Memory B cell (primary cell): ENCODE data around the gene TEN1.

Experiments used
- ATAC-seq: fragments of 150-1000 bp; cut with Tn5 transposase; 2 replicates; pipeline ENCODE4 v1.10.0; 2021; ENCODE audit warnings: low read depth, mild to moderate bottlenecking, moderate library complexity
- DNase-seq, 2 donors: peaks; one replicate each; pipeline ENCODE4 v3.0.0; 2022; ENCODE audit warnings: low spot score in 2 of 2
- H3K27ac Mint-ChIP-seq: one replicate; pipeline ENCODE4 v1.8.0; 2022; ENCODE audit warnings: mild to moderate bottlenecking, moderate library complexity, mixed read lengths
- H3K27me3 Mint-ChIP-seq: one replicate; pipeline ENCODE4 v1.8.0; 2022; ENCODE audit warnings: mixed read lengths
- H3K36me3 Mint-ChIP-seq: one replicate; pipeline ENCODE4 v1.8.0; 2022; ENCODE audit warnings: mild to moderate bottlenecking, mixed read lengths
- H3K4me1 Mint-ChIP-seq: one replicate; pipeline ENCODE4 v1.8.0; 2022; ENCODE audit warnings: mixed read lengths
- H3K4me3 Mint-ChIP-seq: one replicate; pipeline ENCODE4 v1.8.0; 2022; ENCODE audit warnings: mild to moderate bottlenecking, moderate library complexity, mixed read lengths
- H3K9me3 Mint-ChIP-seq: one replicate; pipeline ENCODE4 v1.8.0; 2022; ENCODE audit warnings: mixed read lengths

The TEN1 gene

DNA sequence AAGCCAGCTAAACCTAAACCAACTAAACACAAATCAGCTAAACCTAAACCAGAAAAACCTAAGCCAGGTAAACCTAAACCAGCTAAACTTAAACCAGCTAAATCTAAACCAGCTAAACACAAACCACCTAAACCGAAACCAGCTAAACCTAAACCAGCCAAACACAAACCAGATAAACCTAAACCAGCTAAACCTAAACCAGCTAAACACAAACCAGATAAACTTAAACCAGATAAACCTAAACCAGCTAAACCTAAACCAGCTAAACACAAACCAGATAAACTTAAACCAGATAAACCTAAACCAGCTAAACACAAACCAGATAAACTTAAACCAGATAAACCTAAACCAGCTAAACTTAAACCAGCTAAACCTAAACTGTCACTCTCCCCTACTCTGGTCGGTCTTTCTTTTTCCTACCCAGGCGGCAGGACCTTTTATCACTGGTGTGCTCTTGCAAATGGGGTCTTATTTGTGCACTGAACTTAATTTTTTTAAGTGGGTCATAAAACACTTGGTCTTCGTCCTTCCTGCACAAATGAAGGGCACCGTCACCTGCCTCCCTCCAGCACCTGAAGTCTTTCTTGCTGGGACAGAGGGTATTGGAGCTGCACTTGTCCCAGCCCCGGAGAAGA, 40.9 kb downstream of the TEN1 start:
- ATAC-seq (no peak), DNase-seq (no peak)
- Mint-ChIP-seq H3K4me3 (no peak overlapping the region), H3K36me3 (no peaks in the 10 kb centered on the region), H3K27ac (no peak overlapping the region), H3K9me3 (no peaks in the 10 kb centered on the region), H3K27me3 (peaks cover 5% of the 10 kb centered on the region), H3K4me1 (peaks cover 3% of the 10 kb centered on the region)

- Mint-ChIP-seq H3K36me3 (no peaks in the 10 kb centered on the region), H3K9me3 (no peaks in the 10 kb centered on the region), H3K4me1 (peaks cover 3% of the 10 kb centered on the region), H3K27me3 (peaks cover 5% of the 10 kb centered on the region), H3K4me3 (no peak overlapping the region), H3K27ac (no peak overlapping the region)
- no peak for DNase-seq
- ATAC-seq, result no peak
Observed at GRCh38 chr17:76022285-76022684, 43.2 kb downstream of the TEN1 start.

DNA sequence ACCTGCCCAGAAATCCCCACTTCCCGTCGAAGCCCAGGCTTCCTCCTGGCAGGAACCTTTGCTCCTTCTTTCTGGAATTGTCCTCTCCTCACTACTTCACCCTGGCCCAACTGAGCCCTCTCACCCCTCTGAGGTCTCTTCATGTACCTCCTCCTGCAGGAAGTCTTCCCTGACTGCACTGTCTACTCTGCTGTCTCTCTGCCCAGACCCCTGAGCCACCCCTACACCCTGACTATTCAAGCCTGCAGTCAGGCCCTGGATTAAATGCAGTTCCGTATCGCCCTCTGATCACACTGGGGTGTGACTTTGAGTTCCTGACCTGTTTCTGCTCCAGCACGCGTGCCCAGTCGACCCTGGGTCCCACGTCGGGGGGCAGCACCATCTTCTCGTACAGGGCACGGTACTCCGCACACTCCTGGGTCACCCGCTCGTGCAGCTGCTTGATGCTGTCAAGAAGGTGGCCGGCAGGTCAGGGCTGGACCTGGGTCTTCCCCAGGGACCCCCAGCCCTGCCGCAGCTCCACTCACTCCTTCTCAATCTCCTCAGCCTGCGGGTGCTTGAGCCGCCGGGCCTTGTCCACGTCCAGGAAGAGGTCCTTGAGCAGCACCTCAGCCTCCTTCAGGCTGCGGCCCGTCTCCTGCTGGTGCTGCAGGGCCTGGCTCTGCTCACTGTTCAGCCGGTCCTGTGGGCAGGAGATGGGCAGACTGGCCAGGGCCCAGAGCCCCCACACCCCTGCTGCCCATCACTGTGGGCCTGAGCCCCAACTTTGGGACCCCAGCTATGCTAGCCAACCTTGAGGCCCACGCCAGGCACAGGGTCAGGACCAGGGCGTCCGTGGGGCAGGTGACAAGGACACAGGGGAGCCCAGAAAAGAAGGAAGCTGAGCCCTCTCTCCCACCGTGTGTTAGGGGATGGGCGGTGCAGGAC, 44.2 kb downstream of the TEN1 start:
- Mint-ChIP-seq H3K27ac (no peak overlapping the region), H3K36me3 (no peaks in the 10 kb centered on the region), H3K4me3 (no peak overlapping the region), H3K27me3 (peaks cover 6% of the 10 kb centered on the region), H3K4me1 (peaks cover 3% of the 10 kb centered on the region), H3K9me3 (no peaks in the 10 kb centered on the region)
- ATAC-seq, result no peak
- no peak for DNase-seq

- Mint-ChIP-seq H3K27ac (no peak overlapping the region), H3K27me3 (peaks cover 6% of the 10 kb centered on the region), H3K9me3 (no peaks in the 10 kb centered on the region), H3K4me3 (no peak overlapping the region), H3K4me1 (peaks cover 3% of the 10 kb centered on the region), H3K36me3 (no peaks in the 10 kb centered on the region)
- ATAC-seq (no peak), DNase-seq (no peak)
Observed at GRCh38 chr17:76023900-76024237, 44.8 kb downstream of the TEN1 start.

DNA sequence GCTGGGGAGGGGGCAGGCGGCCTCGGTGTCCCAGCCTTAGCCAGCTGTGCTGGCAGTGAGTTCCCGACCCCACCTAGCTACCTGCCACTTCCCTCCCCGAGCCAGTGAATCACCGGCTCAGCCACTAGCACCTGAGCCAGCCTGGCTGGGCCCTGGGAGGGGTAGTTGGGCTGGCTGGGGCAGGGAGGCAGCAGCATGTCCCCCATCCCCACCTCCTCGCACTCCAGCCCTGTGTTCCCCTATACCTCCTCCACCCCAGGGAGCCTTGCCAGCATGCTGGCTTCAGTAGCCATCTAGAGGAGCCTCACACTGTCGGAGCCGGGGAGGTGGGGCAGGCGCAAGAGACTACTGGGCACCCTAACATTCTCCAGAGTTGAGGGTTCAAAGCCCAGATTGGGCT, 45.3 kb downstream of the TEN1 start:
- ATAC-seq (no peak), DNase-seq (no peak)
- Mint-ChIP-seq H3K9me3 (no peaks in the 10 kb centered on the region), H3K4me3 (no peak overlapping the region), H3K4me1 (peaks cover 5% of the 10 kb centered on the region), H3K27me3 (peaks cover 6% of the 10 kb centered on the region), H3K27ac (no peak overlapping the region), H3K36me3 (no peaks in the 10 kb centered on the region)

DNA sequence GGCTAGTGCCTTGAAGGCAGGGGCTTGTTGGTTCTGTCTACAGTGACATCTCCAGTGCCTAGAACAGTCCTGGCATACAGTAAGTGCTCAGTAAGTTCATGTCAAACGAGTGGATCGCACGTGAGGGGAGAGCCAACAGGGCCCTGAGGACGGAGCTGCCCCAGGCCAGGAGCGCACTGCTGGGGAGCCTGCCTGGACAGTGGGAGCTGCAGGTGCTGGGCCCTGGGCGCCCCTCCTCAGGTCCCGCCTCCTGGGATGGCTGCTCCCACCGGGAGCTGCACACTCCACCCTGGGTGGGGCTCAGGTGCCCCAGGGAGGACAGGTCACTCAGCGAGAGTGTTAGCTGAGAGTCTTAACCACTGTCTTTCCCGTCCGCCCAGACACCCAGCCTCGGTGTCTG, 46.3 kb downstream of the TEN1 start:
- no peak for ATAC-seq
- DNase-seq, result no peak
- H3K4me3 Mint-ChIP-seq, result no peak overlapping the region
- no peak overlapping the region for H3K27ac Mint-ChIP-seq
- H3K4me1 Mint-ChIP-seq, result peaks cover 9% of the 10 kb centered on the region
- no peaks in the 10 kb centered on the region for H3K36me3 Mint-ChIP-seq
- H3K27me3 Mint-ChIP-seq, result peaks cover 6% of the 10 kb centered on the region
- no peaks in the 10 kb centered on the region for H3K9me3 Mint-ChIP-seq

GRCh38 chr17:76026714-76027158, 47.7 kb downstream of the TEN1 start:
- Mint-ChIP-seq H3K4me1 (peaks cover 9% of the 10 kb centered on the region), H3K27me3 (peaks cover 6% of the 10 kb centered on the region)
- ATAC-seq, result no peak

GRCh38 chr17:76027159-76027839, 48.3 kb downstream of the TEN1 start, which contains the start of gene EVPL:
Gene EVPL, minus strand, starts transcription at chr17:76027306. Its CDS starts 108 bp downstream, at chr17:76027198.
- no peaks in the 10 kb centered on the region for H3K36me3 Mint-ChIP-seq
- no peaks in the 10 kb centered on the region for H3K9me3 Mint-ChIP-seq
- no peak for DNase-seq
- H3K27ac Mint-ChIP-seq, result no peak within 1 kb of the TSS
- H3K4me3 Mint-ChIP-seq, result no peak within 1 kb of the TSS
- H3K27me3 Mint-ChIP-seq, result peaks cover 6% of the 10 kb centered on the region
- ATAC-seq, result no peak
- H3K4me1 Mint-ChIP-seq, result peaks cover 9% of the 10 kb centered on the region

More at GRCh38 chr17:76026714-76027158, 47.7 kb downstream of the TEN1 start:
- no peak for DNase-seq
- Mint-ChIP-seq H3K36me3 (no peaks in the 10 kb centered on the region), H3K9me3 (no peaks in the 10 kb centered on the region), H3K4me3 (no peak overlapping the region), H3K27ac (no peak overlapping the region)

DNA sequence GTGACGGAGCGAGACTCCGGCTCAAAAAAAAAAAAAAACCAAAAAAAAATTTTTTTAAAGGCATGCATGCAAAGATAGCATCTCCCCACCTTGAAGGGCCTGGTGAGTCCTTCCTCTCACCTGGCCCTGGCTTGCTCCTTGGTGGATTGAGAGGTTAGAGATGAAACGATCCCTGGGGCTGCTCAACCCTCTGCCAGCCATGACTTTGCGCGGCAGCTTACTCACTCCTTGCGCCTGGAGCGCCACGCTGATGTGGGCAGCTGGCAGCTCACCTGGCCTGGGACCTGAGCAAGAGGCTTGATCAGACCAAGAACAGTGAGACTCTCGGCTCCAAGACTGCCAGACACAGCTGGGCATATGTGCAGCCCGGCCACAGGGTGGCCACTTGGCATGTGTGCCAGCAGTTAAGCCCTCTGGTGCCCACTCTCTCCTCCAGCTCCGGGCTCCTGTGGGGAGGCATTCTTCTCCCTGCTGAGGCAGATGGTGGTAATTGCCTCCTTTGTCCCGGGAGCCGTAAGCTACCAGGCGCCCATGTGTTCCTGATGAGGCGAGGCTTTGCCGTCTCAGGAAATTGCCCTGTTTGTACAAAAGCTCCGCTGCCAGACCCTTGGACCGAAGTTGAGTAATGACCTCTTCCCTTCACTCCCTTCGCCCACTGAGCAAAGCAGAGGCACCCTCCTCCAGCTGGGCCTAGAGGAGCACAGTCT, 53.2 kb downstream of the TEN1 start:
- no peak for ATAC-seq
- H3K4me3 Mint-ChIP-seq, result no peak overlapping the region
- peaks cover 2% of the 10 kb centered on the region for H3K27me3 Mint-ChIP-seq
- DNase-seq, result no peak
- H3K27ac Mint-ChIP-seq, result no peak overlapping the region
- peaks cover 7% of the 10 kb centered on the region for H3K4me1 Mint-ChIP-seq
- no peaks in the 10 kb centered on the region for H3K9me3 Mint-ChIP-seq
- H3K36me3 Mint-ChIP-seq, result no peaks in the 10 kb centered on the region

DNA sequence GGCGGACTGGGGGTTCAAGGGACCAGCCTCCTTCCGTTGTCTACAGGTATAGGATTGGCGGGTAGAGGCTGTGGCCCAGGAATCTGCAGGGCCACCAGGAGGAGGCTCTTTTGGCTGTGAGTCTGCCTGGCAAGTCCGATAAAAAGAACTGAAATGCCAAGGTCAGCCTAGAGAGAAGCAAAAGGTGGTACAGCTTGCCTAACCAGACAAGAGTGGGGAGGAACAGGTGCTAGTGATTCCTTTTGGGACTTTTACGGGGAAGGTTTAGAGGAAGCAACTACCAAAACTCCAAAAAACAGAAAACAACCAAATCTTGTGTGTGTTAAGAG, 53.7 kb downstream of the TEN1 start:
- ATAC-seq (no peak), DNase-seq (no peak)
- Mint-ChIP-seq H3K4me3 (no peak overlapping the region), H3K27me3 (no peaks in the 10 kb centered on the region), H3K4me1 (peaks cover 7% of the 10 kb centered on the region), H3K9me3 (no peaks in the 10 kb centered on the region), H3K36me3 (no peaks in the 10 kb centered on the region), H3K27ac (no peak overlapping the region)

- H3K27me3 Mint-ChIP-seq, result no peaks in the 10 kb centered on the region
- DNase-seq (no peak), ATAC-seq (no peak)
- no peak overlapping the region for H3K27ac Mint-ChIP-seq
- no peaks in the 10 kb centered on the region for H3K36me3 Mint-ChIP-seq
- H3K4me1 Mint-ChIP-seq, result peaks cover 7% of the 10 kb centered on the region
- no peak overlapping the region for H3K4me3 Mint-ChIP-seq
- H3K9me3 Mint-ChIP-seq, result no peaks in the 10 kb centered on the region
Observed at GRCh38 chr17:76033139-76033538, 54.1 kb downstream of the TEN1 start.

GRCh38 chr17:76034428-76035350, 55.6 kb downstream of the TEN1 start:
- H3K4me3 Mint-ChIP-seq, result no peak overlapping the region
- peaks cover 1% of the 10 kb centered on the region for H3K4me1 Mint-ChIP-seq
- DNase-seq (no peak), ATAC-seq (no peak)
- no peak overlapping the region for H3K27ac Mint-ChIP-seq
- no peaks in the 10 kb centered on the region for H3K9me3 Mint-ChIP-seq
- peaks cover 11% of the 10 kb centered on the region for H3K36me3 Mint-ChIP-seq
- no peaks in the 10 kb centered on the region for H3K27me3 Mint-ChIP-seq
